ENCODE measurements around the gene PRR3. TPM values are rescaled to one million over a fixed set of nuclear protein-coding genes. Genes with fewer than 3 reads are reported as not detected.

PRR3 gene
- total RNA-seq, 1 experiment from 2014 or later: 13.1 TPM

DNA sequence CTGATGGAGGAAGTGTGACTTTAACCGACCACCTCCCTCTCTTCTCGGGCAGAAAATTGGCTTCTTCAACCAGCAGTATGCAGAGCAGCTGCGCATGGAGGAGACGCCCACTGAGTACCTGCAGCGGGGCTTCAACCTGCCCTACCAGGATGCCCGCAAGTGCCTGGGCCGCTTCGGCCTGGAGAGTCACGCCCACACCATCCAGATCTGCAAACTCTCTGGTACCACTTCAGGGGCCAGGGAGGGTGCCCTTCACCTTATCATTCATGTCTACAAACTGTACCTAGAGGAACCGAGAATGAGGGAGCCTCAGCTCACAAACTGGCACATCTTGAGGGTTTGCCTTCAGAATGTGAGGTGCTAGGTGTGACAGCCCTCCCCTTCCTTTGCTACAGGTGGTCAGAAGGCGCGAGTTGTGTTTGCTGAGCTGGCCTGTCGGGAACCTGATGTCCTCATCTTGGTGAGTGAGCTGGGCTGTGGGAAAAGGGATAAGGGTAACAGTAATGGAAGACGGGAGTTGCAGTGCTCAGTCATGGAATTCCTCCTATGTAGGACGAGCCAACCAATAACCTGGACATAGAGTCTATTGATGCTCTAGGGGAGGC lies 32.8 kb downstream of the PRR3 start:
- TF ChIP-seq, protein P1, sequence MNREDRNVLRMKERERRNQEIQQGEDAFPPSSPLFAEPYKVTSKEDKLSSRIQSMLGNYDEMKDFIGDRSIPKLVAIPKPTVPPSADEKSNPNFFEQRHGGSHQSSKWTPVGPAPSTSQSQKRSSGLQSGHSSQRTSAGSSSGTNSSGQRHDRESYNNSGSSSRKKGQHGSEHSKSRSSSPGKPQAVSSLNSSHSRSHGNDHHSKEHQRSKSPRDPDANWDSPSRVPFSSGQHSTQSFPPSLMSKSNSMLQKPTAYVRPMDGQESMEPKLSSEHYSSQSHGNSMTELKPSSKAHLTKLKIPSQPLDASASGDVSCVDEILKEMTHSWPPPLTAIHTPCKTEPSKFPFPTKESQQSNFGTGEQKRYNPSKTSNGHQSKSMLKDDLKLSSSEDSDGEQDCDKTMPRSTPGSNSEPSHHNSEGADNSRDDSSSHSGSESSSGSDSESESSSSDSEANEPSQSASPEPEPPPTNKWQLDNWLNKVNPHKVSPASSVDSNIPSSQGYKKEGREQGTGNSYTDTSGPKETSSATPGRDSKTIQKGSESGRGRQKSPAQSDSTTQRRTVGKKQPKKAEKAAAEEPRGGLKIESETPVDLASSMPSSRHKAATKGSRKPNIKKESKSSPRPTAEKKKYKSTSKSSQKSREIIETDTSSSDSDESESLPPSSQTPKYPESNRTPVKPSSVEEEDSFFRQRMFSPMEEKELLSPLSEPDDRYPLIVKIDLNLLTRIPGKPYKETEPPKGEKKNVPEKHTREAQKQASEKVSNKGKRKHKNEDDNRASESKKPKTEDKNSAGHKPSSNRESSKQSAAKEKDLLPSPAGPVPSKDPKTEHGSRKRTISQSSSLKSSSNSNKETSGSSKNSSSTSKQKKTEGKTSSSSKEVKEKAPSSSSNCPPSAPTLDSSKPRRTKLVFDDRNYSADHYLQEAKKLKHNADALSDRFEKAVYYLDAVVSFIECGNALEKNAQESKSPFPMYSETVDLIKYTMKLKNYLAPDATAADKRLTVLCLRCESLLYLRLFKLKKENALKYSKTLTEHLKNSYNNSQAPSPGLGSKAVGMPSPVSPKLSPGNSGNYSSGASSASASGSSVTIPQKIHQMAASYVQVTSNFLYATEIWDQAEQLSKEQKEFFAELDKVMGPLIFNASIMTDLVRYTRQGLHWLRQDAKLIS (CRISPR knock-in tag; IDR thresholded peaks at IDR 0.05; ENCODE audit: borderline replicate concordance): no peak
- TF ChIP-seq, protein P2, sequence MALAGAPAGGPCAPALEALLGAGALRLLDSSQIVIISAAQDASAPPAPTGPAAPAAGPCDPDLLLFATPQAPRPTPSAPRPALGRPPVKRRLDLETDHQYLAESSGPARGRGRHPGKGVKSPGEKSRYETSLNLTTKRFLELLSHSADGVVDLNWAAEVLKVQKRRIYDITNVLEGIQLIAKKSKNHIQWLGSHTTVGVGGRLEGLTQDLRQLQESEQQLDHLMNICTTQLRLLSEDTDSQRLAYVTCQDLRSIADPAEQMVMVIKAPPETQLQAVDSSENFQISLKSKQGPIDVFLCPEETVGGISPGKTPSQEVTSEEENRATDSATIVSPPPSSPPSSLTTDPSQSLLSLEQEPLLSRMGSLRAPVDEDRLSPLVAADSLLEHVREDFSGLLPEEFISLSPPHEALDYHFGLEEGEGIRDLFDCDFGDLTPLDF (CRISPR knock-in tag; IDR thresholded peaks at IDR 0.05): no peak
- TF ChIP-seq, protein P3, sequence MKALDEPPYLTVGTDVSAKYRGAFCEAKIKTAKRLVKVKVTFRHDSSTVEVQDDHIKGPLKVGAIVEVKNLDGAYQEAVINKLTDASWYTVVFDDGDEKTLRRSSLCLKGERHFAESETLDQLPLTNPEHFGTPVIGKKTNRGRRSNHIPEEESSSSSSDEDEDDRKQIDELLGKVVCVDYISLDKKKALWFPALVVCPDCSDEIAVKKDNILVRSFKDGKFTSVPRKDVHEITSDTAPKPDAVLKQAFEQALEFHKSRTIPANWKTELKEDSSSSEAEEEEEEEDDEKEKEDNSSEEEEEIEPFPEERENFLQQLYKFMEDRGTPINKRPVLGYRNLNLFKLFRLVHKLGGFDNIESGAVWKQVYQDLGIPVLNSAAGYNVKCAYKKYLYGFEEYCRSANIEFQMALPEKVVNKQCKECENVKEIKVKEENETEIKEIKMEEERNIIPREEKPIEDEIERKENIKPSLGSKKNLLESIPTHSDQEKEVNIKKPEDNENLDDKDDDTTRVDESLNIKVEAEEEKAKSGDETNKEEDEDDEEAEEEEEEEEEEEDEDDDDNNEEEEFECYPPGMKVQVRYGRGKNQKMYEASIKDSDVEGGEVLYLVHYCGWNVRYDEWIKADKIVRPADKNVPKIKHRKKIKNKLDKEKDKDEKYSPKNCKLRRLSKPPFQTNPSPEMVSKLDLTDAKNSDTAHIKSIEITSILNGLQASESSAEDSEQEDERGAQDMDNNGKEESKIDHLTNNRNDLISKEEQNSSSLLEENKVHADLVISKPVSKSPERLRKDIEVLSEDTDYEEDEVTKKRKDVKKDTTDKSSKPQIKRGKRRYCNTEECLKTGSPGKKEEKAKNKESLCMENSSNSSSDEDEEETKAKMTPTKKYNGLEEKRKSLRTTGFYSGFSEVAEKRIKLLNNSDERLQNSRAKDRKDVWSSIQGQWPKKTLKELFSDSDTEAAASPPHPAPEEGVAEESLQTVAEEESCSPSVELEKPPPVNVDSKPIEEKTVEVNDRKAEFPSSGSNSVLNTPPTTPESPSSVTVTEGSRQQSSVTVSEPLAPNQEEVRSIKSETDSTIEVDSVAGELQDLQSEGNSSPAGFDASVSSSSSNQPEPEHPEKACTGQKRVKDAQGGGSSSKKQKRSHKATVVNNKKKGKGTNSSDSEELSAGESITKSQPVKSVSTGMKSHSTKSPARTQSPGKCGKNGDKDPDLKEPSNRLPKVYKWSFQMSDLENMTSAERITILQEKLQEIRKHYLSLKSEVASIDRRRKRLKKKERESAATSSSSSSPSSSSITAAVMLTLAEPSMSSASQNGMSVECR (CRISPR knock-in tag; IDR thresholded peaks at IDR 0.05; ENCODE audit: borderline replicate concordance): no peak
- no peaks in the 10 kb centered on the region for H3K4me1 Mint-ChIP-seq
- ATAC-seq (no peak), DNase-seq (ENCODE audit: low spot score) (no peak)
- CTCF ChIA-PET: interaction anchor here (0.9 to 1.3 kb wide), 3 partner anchors 45 to 108 kb away, joined by 3 to 5 read pairs (median 4); no protein-coding TSS in a partner anchor
- POLR2A ChIA-PET: interaction anchor here (0.9 to 1.4 kb wide), 2 partner anchors 9 to 22 kb away, joined by 3 to 8 read pairs; no protein-coding TSS in a partner anchor
- H3K9me3 Mint-ChIP-seq: no peaks in the 10 kb centered on the region
- no peak overlapping the region; the same call in 1 of the 2 replicates for H3K27ac Mint-ChIP-seq
- no peak overlapping the region for H3K4me3 Mint-ChIP-seq
- no peaks in the 10 kb centered on the region for H3K27me3 Mint-ChIP-seq (ENCODE audit: low read depth)
- peaks cover 76% of the 10 kb centered on the region for H3K36me3 Mint-ChIP-seq

DNA sequence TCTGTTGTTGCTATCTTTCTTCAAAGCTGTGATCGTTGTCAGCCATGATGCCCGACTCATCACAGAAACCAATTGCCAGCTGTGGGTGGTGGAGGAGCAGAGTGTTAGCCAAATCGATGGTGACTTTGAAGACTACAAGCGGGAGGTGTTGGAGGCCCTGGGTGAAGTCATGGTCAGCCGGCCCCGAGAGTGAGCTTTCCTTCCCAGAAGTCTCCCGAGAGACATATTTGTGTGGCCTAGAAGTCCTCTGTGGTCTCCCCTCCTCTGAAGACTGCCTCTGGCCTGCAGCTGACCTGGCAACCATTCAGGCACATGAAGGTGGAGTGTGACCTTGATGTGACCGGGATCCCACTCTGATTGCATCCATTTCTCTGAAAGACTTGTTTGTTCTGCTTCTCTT lies 33.4 kb downstream of the PRR3 start:
- Mint-ChIP-seq H3K4me3 (no peak overlapping the region), H3K36me3 (peaks cover 73% of the 10 kb centered on the region), H3K4me1 (no peaks in the 10 kb centered on the region), H3K27ac (no peak overlapping the region), H3K9me3 (no peaks in the 10 kb centered on the region), H3K27me3 (ENCODE audit: low read depth) (no peaks in the 10 kb centered on the region)
- CTCF ChIA-PET: interaction anchor here (0.9 to 1.3 kb wide), 3 partner anchors 46 to 108 kb away, joined by 3 to 5 read pairs (median 4); no protein-coding TSS in a partner anchor
- no peak for ATAC-seq
- POLR2A ChIA-PET: no interaction called here
- no peak for DNase-seq (ENCODE audit: low spot score)
- no peak for TF ChIP-seq ZNF396 (CRISPR knock-in tag; IDR thresholded peaks at IDR 0.05; ENCODE audit: borderline replicate concordance)
- TF ChIP-seq, protein P4, sequence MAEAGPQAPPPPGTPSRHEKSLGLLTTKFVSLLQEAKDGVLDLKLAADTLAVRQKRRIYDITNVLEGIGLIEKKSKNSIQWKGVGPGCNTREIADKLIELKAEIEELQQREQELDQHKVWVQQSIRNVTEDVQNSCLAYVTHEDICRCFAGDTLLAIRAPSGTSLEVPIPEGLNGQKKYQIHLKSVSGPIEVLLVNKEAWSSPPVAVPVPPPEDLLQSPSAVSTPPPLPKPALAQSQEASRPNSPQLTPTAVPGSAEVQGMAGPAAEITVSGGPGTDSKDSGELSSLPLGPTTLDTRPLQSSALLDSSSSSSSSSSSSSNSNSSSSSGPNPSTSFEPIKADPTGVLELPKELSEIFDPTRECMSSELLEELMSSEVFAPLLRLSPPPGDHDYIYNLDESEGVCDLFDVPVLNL (CRISPR knock-in tag; IDR thresholded peaks at IDR 0.05; ENCODE audit: borderline replicate concordance, low read depth): no peak
- TF ChIP-seq, protein P5, sequence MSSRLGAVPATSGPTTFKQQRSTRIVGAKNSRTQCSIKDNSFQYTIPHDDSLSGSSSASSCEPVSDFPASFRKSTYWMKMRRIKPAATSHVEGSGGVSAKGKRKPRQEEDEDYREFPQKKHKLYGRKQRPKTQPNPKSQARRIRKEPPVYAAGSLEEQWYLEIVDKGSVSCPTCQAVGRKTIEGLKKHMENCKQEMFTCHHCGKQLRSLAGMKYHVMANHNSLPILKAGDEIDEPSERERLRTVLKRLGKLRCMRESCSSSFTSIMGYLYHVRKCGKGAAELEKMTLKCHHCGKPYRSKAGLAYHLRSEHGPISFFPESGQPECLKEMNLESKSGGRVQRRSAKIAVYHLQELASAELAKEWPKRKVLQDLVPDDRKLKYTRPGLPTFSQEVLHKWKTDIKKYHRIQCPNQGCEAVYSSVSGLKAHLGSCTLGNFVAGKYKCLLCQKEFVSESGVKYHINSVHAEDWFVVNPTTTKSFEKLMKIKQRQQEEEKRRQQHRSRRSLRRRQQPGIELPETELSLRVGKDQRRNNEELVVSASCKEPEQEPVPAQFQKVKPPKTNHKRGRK (CRISPR knock-in tag; IDR thresholded peaks at IDR 0.05; ENCODE audit: borderline replicate concordance): no peak
- TF ChIP-seq, protein P3 (CRISPR knock-in tag; IDR thresholded peaks at IDR 0.05; ENCODE audit: borderline replicate concordance): no peak
- no peak for TF ChIP-seq MYBL2 (CRISPR knock-in tag; IDR thresholded peaks at IDR 0.05)
- TF ChIP-seq, protein P6, sequence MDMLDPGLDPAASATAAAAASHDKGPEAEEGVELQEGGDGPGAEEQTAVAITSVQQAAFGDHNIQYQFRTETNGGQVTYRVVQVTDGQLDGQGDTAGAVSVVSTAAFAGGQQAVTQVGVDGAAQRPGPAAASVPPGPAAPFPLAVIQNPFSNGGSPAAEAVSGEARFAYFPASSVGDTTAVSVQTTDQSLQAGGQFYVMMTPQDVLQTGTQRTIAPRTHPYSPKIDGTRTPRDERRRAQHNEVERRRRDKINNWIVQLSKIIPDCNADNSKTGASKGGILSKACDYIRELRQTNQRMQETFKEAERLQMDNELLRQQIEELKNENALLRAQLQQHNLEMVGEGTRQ (CRISPR knock-in tag; IDR thresholded peaks at IDR 0.05): no peak
- TF ChIP-seq, protein P7, sequence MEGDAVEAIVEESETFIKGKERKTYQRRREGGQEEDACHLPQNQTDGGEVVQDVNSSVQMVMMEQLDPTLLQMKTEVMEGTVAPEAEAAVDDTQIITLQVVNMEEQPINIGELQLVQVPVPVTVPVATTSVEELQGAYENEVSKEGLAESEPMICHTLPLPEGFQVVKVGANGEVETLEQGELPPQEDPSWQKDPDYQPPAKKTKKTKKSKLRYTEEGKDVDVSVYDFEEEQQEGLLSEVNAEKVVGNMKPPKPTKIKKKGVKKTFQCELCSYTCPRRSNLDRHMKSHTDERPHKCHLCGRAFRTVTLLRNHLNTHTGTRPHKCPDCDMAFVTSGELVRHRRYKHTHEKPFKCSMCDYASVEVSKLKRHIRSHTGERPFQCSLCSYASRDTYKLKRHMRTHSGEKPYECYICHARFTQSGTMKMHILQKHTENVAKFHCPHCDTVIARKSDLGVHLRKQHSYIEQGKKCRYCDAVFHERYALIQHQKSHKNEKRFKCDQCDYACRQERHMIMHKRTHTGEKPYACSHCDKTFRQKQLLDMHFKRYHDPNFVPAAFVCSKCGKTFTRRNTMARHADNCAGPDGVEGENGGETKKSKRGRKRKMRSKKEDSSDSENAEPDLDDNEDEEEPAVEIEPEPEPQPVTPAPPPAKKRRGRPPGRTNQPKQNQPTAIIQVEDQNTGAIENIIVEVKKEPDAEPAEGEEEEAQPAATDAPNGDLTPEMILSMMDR (IDR thresholded peaks at IDR 0.05): no peak
- TF ChIP-seq NFYB (CRISPR knock-in tag; conservative IDR thresholded peaks at IDR 0.05; ENCODE audit: low read depth): no peak
- no peak for TF ChIP-seq ZNF219 (CRISPR knock-in tag; IDR thresholded peaks at IDR 0.05; ENCODE audit: borderline replicate concordance)
- no peak for TF ChIP-seq SMAD3 (CRISPR knock-in tag; IDR thresholded peaks at IDR 0.05; ENCODE audit: borderline replicate concordance)
